ENCODE measurements around the gene MAGEF1. TPM values are rescaled to one million over a fixed set of nuclear protein-coding genes. Genes with fewer than 3 reads are reported as not detected.

MAGEF1 gene
- total and polyA plus RNA-seq, 12 donors: 20.1 to 33.9 (median 30.5) TPM

DNA sequence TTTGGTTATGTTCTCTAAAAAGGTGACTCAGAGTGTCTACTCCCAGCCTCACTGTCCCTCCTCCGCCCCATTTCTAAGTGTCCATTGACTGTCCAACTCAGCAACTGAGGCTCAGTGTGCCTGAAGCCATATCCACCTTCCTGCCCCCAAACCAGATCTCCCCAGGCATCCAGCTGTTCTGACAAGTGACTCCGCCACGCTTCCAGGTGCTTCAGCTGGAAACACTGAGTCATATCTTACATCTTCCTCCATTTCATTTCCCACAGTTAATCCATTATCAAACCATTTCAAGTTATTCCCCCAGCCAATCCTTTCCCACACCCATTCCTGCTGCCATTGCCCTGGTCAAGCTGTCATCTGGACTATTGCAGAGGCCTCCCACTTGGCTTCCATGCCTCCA is 17.1 kb downstream of the MAGEF1 start:
- H3K27ac ChIP-seq: no peak overlapping the region
- ATAC-seq (no peak), DNase-seq (no peak)
- intact Hi-C loops (cut with DNase I): no loop called here
- H3K4me3 ChIP-seq: no peak overlapping the region
- H3K4me1 ChIP-seq: peaks cover 0 to 32% (median 14%) of the 10 kb centered on the region in 9 donors
- 79 to 84% methylated on average over 3 of the region's 3 CpGs for WGBS, 2 donors
- TF ChIP-seq, protein P1, sequence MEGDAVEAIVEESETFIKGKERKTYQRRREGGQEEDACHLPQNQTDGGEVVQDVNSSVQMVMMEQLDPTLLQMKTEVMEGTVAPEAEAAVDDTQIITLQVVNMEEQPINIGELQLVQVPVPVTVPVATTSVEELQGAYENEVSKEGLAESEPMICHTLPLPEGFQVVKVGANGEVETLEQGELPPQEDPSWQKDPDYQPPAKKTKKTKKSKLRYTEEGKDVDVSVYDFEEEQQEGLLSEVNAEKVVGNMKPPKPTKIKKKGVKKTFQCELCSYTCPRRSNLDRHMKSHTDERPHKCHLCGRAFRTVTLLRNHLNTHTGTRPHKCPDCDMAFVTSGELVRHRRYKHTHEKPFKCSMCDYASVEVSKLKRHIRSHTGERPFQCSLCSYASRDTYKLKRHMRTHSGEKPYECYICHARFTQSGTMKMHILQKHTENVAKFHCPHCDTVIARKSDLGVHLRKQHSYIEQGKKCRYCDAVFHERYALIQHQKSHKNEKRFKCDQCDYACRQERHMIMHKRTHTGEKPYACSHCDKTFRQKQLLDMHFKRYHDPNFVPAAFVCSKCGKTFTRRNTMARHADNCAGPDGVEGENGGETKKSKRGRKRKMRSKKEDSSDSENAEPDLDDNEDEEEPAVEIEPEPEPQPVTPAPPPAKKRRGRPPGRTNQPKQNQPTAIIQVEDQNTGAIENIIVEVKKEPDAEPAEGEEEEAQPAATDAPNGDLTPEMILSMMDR (IDR thresholded peaks at IDR 0.05): no peak
- no peaks in the 10 kb centered on the region for H3K27me3 ChIP-seq
- H3K36me3 ChIP-seq: no peaks in the 10 kb centered on the region
- H3K9me3 ChIP-seq: no peaks in the 10 kb centered on the region

DNA sequence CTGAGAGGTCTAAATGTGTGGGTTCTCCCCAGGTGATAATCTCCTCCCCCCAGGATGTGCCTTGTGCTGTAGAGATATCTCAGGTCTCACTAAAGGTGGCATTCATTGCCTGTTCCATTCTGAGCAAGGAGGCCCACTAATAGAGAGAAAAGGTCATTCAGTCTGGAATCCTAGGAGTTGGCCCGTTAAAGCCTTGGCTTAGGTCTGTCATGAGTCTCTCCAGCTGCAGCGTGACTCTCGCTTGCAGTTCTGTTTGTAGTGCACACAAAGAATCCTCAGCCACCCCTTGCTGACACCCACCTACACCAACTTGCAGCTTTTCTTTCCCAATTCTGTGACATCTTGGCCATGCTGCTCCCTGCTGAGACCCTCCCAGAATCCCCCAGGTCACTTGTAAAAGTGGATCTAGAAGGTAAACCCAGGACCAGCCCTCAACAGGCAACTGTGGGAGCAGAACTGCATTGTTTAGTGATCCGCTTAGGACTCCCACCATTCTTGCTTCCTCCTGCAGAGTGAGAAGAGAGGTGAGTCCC is 17.7 kb downstream of the MAGEF1 start:
- 74 to 75% methylated on average over 4 of the region's 4 CpGs for WGBS, 2 donors
- Histone ChIP-seq H3K27ac (no peak overlapping the region), H3K36me3 (no peaks in the 10 kb centered on the region), H3K27me3 (no peaks in the 10 kb centered on the region), H3K4me3 (no peak overlapping the region), H3K4me1 (peaks cover 0 to 32% (median 14%) of the 10 kb centered on the region in 9 donors), H3K9me3 (no peaks in the 10 kb centered on the region)
- intact Hi-C loops (cut with DNase I): no loop called here
- no peak for DNase-seq
- ATAC-seq: peak in 1 of 8 donors; percentile 28
- TF ChIP-seq, protein P1 (IDR thresholded peaks at IDR 0.05): no peak

DNA sequence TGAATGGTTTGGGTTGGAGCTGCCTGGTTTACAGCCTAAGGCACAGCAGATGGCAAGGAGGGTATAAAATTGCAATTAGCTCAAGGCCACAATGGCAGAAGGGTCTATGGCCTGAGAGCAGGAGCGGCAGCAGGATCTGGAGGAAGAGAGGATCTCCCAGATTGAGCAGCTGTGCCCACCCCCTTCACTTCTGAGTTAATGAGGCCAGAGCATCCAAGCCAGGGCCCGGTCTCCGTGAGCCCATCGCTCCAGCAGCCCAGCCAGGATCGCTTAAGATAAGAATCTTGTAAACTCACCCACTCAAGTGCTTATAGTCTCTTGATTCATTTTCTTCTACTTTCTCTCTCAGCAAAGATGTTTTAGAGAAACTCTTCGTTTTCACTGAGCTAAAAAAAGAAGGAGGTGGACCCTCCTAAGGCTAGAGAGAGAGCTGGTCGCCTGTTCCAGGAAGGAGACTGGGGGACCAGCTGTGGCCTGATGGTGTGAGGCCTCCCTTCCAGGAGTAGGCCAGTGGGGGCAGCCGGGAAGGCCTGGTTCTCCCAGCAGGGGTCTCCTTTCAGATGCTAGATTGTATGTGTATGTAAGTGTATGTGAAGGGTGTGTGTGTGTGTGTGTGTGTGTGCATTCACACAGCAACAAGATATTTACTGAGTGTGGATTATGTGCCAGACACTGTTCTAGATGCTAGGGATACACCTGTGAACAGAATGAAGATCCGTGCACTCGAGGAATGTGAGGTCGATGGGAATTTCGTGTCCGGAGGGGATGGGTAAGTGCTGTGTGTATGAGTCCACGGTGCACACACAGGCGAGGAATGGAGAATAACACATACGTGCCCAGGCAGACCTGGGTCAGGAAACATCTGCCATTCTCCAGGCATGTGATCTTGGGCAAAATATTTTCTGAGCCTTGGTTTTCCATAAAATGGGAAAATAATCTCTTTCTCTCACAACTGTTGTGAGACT is 18.6 kb downstream of the MAGEF1 start:
- H3K4me1 ChIP-seq: peaks cover 0 to 39% (median 20%) of the 10 kb centered on the region in 9 donors
- no peak for DNase-seq
- H3K4me3 ChIP-seq: no peak overlapping the region
- no peaks in the 10 kb centered on the region for H3K9me3 ChIP-seq
- TF ChIP-seq, protein P1 (IDR thresholded peaks at IDR 0.05): no peak
- WGBS, 2 donors: 72 to 78% methylated on average over 16 of the region's 16 CpGs
- H3K27me3 ChIP-seq: no peaks in the 10 kb centered on the region
- peak overlapping the region in 5 of 10 donors; percentile 9 to 55 (median 16) for H3K27ac ChIP-seq
- intact Hi-C loops (cut with DNase I): no loop called here
- peak in 3 of 8 donors; percentile 39 to 44 (median 40) for ATAC-seq
- H3K36me3 ChIP-seq: no peaks in the 10 kb centered on the region

DNA sequence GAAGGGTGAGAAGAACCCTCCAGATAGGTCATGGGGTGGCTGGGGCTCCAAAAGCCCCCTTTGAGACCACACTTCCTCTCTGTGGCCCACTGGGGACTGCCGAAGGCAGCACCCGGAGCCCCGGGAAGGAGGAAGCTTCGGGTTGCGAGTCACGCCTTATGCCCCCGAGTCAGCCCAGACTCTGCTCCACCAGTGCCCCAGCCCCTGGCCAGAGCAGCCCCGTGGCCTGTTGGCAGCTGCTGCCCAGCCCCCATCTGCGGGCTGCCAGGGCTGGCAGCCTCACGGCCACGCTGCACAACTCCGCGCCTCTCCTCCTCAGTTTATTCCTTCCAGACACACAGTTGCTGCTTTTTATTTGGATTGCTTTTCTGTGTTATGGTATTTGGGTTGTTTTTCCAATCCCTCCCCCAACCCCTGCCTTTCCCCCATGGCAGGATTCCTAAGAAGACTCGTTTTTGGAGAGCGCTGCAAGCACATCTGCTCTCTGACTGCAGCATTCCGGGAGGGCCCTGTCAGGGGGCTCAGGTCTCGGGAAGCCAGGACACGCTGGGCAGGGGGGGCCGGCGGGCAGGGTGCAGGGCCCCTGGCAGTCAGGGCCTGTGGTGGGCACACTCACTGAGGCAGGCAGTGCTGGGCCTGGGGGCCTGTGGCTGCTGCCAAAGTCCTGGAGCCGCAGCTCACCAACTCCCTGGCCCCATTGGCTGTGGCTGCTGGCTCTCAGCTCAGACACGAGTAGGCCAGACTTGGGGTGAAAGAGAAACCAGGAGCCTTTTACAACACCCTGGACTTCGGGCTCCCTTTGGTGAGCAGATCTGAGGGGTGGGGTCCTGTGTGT is 20.2 kb downstream of the MAGEF1 start:
- Histone ChIP-seq H3K4me3 (peak overlapping the region in 4 of 10 donors; percentile 7 to 16 (median 11)), H3K9me3 (no peaks in the 10 kb centered on the region), H3K27me3 (no peaks in the 10 kb centered on the region), H3K27ac (peak overlapping the region in 9 of 10 donors; percentile 0 to 69 (median 65)), H3K4me1 (peaks cover 11 to 54% (median 34%) of the 10 kb centered on the region in 9 donors), H3K36me3 (no peaks in the 10 kb centered on the region)
- 62% methylated on average over 23 of the region's 23 CpGs for WGBS, 2 donors
- intact Hi-C loops (cut with DNase I): no loop called here
- peak in 7 of 8 donors; percentile 14 to 50 (median 36) for ATAC-seq
- DNase-seq: no peak
- TF ChIP-seq, protein P1 (IDR thresholded peaks at IDR 0.05): no peak
